HG02571 (cell line): ENCODE results near the gene SLC25A29.
A peak's percentile ranks its signal among the peaks of the same experiment; 100 is the strongest.
"Not testable (repeated sequence)": the region's sequence is repeated elsewhere in the genome, so short reads cannot be mapped to it uniquely, and the experiment has no call there.

ENCODE experiments used
- ATAC-seq: cut with Tn5 transposase; IDR thresholded peaks from one replicate; pipeline ENCODE4 v1.9.1; 2021; ENCODE audit warnings: mild to moderate bottlenecking, moderate library complexity; ENCODE audit not compliant: unreplicated experiment

Gene SLC25A29

GRCh38 chr14:100294963-100295330 is 11.3 kb downstream of the SLC25A29 start:
- no peak for ATAC-seq

- ATAC-seq, result no peak
Measured at GRCh38 chr14:100294213-100294962, 11.9 kb downstream of the SLC25A29 start.

GRCh38 chr14:100293497-100294212 is 12.6 kb downstream of the SLC25A29 start:
- no peak for ATAC-seq

- no peak for ATAC-seq
Measured at GRCh38 chr14:100292776-100293461, 13.3 kb downstream of the SLC25A29 start.

GRCh38 chr14:100292301-100292775 is 13.9 kb downstream of the SLC25A29 start:
- ATAC-seq, result no peak

GRCh38 chr14:100291305-100292075 is 14.8 kb downstream of the SLC25A29 start:
- ATAC-seq, result no peak

- ATAC-seq, result no peak
Measured at GRCh38 chr14:100290607-100291304, 15.5 kb downstream of the SLC25A29 start.

GRCh38 chr14:100289916-100290606 is 16.2 kb downstream of the SLC25A29 start:
- no peak for ATAC-seq

GRCh38 chr14:100288382-100289185 is 17.7 kb downstream of the SLC25A29 start:
- ATAC-seq, result no peak

- not testable (repeated sequence) for ATAC-seq
Measured at GRCh38 chr14:100287998-100288295, 18.3 kb downstream of the SLC25A29 start.

GRCh38 chr14:100287202-100287997 is 18.8 kb downstream of the SLC25A29 start:
- no peak for ATAC-seq

GRCh38 chr14:100286484-100287191 is 19.6 kb downstream of the SLC25A29 start:
- no peak for ATAC-seq

- no peak for ATAC-seq
Measured at GRCh38 chr14:100285913-100286400, 20.3 kb downstream of the SLC25A29 start.

- ATAC-seq, result peak; percentile 80
Measured at GRCh38 chr14:100285021-100285912, 21.0 kb downstream of the SLC25A29 start.

- no peak for ATAC-seq
Measured at GRCh38 chr14:100283984-100284881, 22.0 kb downstream of the SLC25A29 start.
